NCI-H345 treated with DMSO at 0.1 percent for 48 hours (cell line): ENCODE measurements around the gene HM13.
"Not testable (repeated sequence)": the region's sequence is repeated elsewhere in the genome, so short reads cannot be mapped to it uniquely, and the experiment has no call there.

ENCODE experiments used
- DNase-seq: peaks from one replicate; lab custom pipeline; 2025; ENCODE audit not compliant: unreplicated experiment; lab: John Stamatoyannopoulos, UW

HM13 gene

GRCh38 chr20:31605031-31605901 lies 91.0 kb downstream of the HM13 start, which contains the start of gene ID1:
Gene ID1 (plus strand): TSS chr20:31605289. CDS start chr20:31605388, 99 bp downstream.
- DNase-seq: peak; percentile 97

GRCh38 chr20:31605902-31606803 lies 91.9 kb downstream of the HM13 start:
- DNase-seq: no peak

GRCh38 chr20:31606804-31607639 lies 92.8 kb downstream of the HM13 start:
- DNase-seq: no peak

GRCh38 chr20:31607640-31608250 lies 93.5 kb downstream of the HM13 start:
- DNase-seq: no peak

GRCh38 chr20:31608251-31608945 lies 94.2 kb downstream of the HM13 start:
- peak; percentile 64 for DNase-seq

GRCh38 chr20:31612271-31612640 lies 98.0 kb downstream of the HM13 start:
- not testable (repeated sequence) for DNase-seq

- DNase-seq: no peak
Observed at GRCh38 chr20:31615416-31615815, 101.2 kb downstream of the HM13 start.

GRCh38 chr20:31617432-31618104 lies 103.3 kb downstream of the HM13 start:
- DNase-seq: no peak
